ENCODE results near the gene SCTR. TPM values are rescaled to one million over a fixed set of nuclear protein-coding genes. Genes with fewer than 3 reads are reported as not detected.

The SCTR gene
- total and polyA plus RNA-seq, 2 of the 13 experiments (the other 11 are each of a cell fraction or from before 2014, with no cell fraction given) = not detected

GRCh38 chr2:119423811-119424210 is 100.5 kb downstream of the SCTR start (continued):
- TF ChIP-seq ZNF142 (CRISPR knock-in tag; IDR thresholded peaks at IDR 0.05) = no peak
- TF ChIP-seq POGK (CRISPR knock-in tag; conservative IDR thresholded peaks at IDR 0.05) = no peak
- peak; percentile 51; the same call in 1 of the 2 replicates for TF ChIP-seq ARID5B (CRISPR knock-in tag; IDR thresholded peaks at IDR 0.05)
- TF ChIP-seq ZNF446 (CRISPR knock-in tag; IDR thresholded peaks at IDR 0.05) = no peak
- TF ChIP-seq NFIB (CRISPR knock-in tag; IDR thresholded peaks at IDR 0.05; ENCODE audit: borderline replicate concordance) = no peak
- no peak for TF ChIP-seq NR2F1 (CRISPR knock-in tag; IDR thresholded peaks at IDR 0.05)
- no peak for TF ChIP-seq GFI1 (CRISPR knock-in tag; IDR thresholded peaks at IDR 0.05; ENCODE audit: borderline replicate concordance)
- TF ChIP-seq ATF2 (CRISPR knock-in tag; IDR thresholded peaks at IDR 0.05) = no peak
- no peak for TF ChIP-seq CENPT (CRISPR knock-in tag; IDR thresholded peaks at IDR 0.05; ENCODE audit: low read depth)
- no peak for TF ChIP-seq KLF16 (CRISPR knock-in tag; IDR thresholded peaks at IDR 0.05)
- TF ChIP-seq TARDBP (CRISPR knock-in tag; IDR thresholded peaks at IDR 0.05) = no peak
- peak; percentile 39; the same call in 1 of the 2 replicates for TF ChIP-seq TCF7 (IDR thresholded peaks at IDR 0.05; ENCODE audit: low read depth)
- no peak for TF ChIP-seq MYNN (CRISPR knock-in tag; IDR thresholded peaks at IDR 0.05; ENCODE audit: low read depth)
- no peak for TF ChIP-seq ZNF274 (CRISPR knock-in tag; IDR thresholded peaks at IDR 0.05)
- TF ChIP-seq ELF3 (CRISPR knock-in tag; IDR thresholded peaks at IDR 0.05) = peak; percentile 27
- TF ChIP-seq ZFP90 (CRISPR knock-in tag; IDR thresholded peaks at IDR 0.05; ENCODE audit: borderline replicate concordance) = no peak
- TF ChIP-seq ZNF678 (CRISPR knock-in tag; IDR thresholded peaks at IDR 0.05) = no peak
- no peak for TF ChIP-seq TGIF2 (CRISPR knock-in tag; IDR thresholded peaks at IDR 0.05)
